Measurements from ENCODE around the gene PSMD2. TPM values are rescaled to one million over a fixed set of nuclear protein-coding genes. Genes with fewer than 3 reads are reported as not detected.

Gene PSMD2
- total RNA-seq, 1 experiment from 2014 or later: 645 TPM

DNA sequence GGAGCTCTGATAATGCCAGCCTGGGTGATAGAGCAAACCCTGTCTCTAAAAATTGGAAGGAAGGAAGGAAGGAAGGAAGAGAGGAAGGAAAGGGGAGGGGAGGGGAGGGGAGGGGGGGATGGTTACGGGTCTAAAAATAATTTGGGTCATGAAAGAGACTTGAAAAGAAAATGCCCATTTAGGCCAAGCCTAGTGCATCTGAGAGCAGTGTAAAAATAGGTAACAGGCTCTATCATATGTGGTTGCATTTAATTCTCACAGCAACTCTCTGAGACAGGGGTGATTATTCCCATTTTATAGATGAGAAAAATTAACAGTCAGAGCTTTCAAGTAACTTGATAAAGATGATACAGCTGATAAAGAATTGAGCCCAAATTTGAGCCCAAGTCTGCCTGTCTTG is 26.8 kb upstream of the PSMD2 start:
- no peaks in the 10 kb centered on the region for H3K36me3 ChIP-seq (ENCODE audit: insufficient read depth, low read length, poor library complexity, severe bottlenecking)
- H3K27ac ChIP-seq (ENCODE audit: low read depth, low read length, poor library complexity, severe bottlenecking): no peak overlapping the region
- intact Hi-C loops (cut with micrococcal nuclease; ENCODE audit: unreplicated experiment): no loop called here
- no peak for DNase-seq (ENCODE audit: low spot score)
- H3K4me1 ChIP-seq (ENCODE audit: insufficient read depth, low read length, poor library complexity, severe bottlenecking): no peaks in the 10 kb centered on the region
- POLR2A ChIA-PET (ENCODE audit: low non-redundant PET): no interaction called here
- H3K27me3 ChIP-seq (replicated peaks; ENCODE audit: insufficient read depth, low read depth, low read length, poor library complexity): peaks cover 24% of the 10 kb centered on the region
- no TSS peak for BruUV-seq (replicated peaks)
- H3K9me3 ChIP-seq (ENCODE audit: low read depth, low read length, poor library complexity, severe bottlenecking): no peaks in the 10 kb centered on the region
- TF ChIP-seq EZH2 (IDR thresholded peaks at IDR 0.05; ENCODE audit: borderline replicate concordance, low read depth, low read length, poor library complexity, severe bottlenecking): no peak
- TF ChIP-seq, protein P1, sequence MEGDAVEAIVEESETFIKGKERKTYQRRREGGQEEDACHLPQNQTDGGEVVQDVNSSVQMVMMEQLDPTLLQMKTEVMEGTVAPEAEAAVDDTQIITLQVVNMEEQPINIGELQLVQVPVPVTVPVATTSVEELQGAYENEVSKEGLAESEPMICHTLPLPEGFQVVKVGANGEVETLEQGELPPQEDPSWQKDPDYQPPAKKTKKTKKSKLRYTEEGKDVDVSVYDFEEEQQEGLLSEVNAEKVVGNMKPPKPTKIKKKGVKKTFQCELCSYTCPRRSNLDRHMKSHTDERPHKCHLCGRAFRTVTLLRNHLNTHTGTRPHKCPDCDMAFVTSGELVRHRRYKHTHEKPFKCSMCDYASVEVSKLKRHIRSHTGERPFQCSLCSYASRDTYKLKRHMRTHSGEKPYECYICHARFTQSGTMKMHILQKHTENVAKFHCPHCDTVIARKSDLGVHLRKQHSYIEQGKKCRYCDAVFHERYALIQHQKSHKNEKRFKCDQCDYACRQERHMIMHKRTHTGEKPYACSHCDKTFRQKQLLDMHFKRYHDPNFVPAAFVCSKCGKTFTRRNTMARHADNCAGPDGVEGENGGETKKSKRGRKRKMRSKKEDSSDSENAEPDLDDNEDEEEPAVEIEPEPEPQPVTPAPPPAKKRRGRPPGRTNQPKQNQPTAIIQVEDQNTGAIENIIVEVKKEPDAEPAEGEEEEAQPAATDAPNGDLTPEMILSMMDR (conservative IDR thresholded peaks at IDR 0.05; ENCODE audit: low read depth, low read length): no peak
- H3K4me3 ChIP-seq (ENCODE audit: low read depth, low read length, poor library complexity, severe bottlenecking): no peak overlapping the region
- CTCF ChIA-PET: interaction anchor here (0.6 kb wide), 1 partner anchor 388 kb away, joined by 8 read pairs; no protein-coding TSS in a partner anchor

DNA sequence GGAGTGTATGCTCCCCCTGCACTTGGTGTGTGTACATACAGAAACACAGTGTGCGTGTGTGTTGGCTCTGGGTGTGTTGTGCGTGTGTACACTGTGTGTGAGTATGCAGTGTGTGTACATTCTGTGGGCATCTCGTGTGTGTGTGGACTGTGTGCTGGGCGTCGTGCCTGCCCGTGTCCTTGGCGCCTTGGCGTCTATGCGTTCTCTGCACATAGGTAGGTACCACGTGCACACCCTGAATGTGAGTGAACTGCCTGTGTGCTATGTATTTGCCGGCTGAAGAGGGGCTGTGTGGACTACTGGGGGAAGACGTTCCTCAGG is 23.7 kb upstream of the PSMD2 start:
- H3K4me3 ChIP-seq (ENCODE audit: low read depth, low read length, poor library complexity, severe bottlenecking): no peak overlapping the region
- H3K27ac ChIP-seq (ENCODE audit: low read depth, low read length, poor library complexity, severe bottlenecking): no peak overlapping the region
- H3K27me3 ChIP-seq (replicated peaks; ENCODE audit: insufficient read depth, low read depth, low read length, poor library complexity): peaks cover 24% of the 10 kb centered on the region
- DNase-seq (ENCODE audit: low spot score): no peak
- ChIA-PET POLR2A (ENCODE audit: low non-redundant PET) (no interaction called here), CTCF (no interaction called here)
- TF ChIP-seq EZH2 (IDR thresholded peaks at IDR 0.05; ENCODE audit: borderline replicate concordance, low read depth, low read length, poor library complexity, severe bottlenecking): no peak
- TF ChIP-seq, protein P1 (conservative IDR thresholded peaks at IDR 0.05; ENCODE audit: low read depth, low read length): no peak
- no peaks in the 10 kb centered on the region for H3K36me3 ChIP-seq (ENCODE audit: insufficient read depth, low read length, poor library complexity, severe bottlenecking)
- H3K4me1 ChIP-seq (ENCODE audit: insufficient read depth, low read length, poor library complexity, severe bottlenecking): no peaks in the 10 kb centered on the region
- BruUV-seq (replicated peaks): no TSS peak
- intact Hi-C loops (cut with micrococcal nuclease; ENCODE audit: unreplicated experiment): no loop called here
- no peaks in the 10 kb centered on the region for H3K9me3 ChIP-seq (ENCODE audit: low read depth, low read length, poor library complexity, severe bottlenecking)

GRCh38 chr3:184275961-184276910 is 22.8 kb upstream of the PSMD2 start, which contains the start of gene ECE2:
ECE2 (plus strand) TSS chr3:184276022; CDS start chr3:184276154, 132 bp downstream.
- POLR2A ChIA-PET (ENCODE audit: low non-redundant PET): no interaction called here

More at GRCh38 chr3:184275961-184276910, 22.8 kb upstream of the PSMD2 start, which contains the start of gene ECE2:
- Histone ChIP-seq H3K27me3 (replicated peaks; ENCODE audit: insufficient read depth, low read depth, low read length, poor library complexity) (peaks cover 24% of the 10 kb centered on the region), H3K9me3 (ENCODE audit: low read depth, low read length, poor library complexity, severe bottlenecking) (no peaks in the 10 kb centered on the region), H3K27ac (ENCODE audit: low read depth, low read length, poor library complexity, severe bottlenecking) (no peak within 1 kb of the TSS), H3K4me3 (ENCODE audit: low read depth, low read length, poor library complexity, severe bottlenecking) (no peak within 1 kb of the TSS), H3K4me1 (ENCODE audit: insufficient read depth, low read length, poor library complexity, severe bottlenecking) (no peaks in the 10 kb centered on the region), H3K36me3 (ENCODE audit: insufficient read depth, low read length, poor library complexity, severe bottlenecking) (no peaks in the 10 kb centered on the region)
- intact Hi-C loops (cut with micrococcal nuclease; ENCODE audit: unreplicated experiment): no loop called here
- BruUV-seq (replicated peaks): no TSS peak
- no peak for DNase-seq (ENCODE audit: low spot score)
- CTCF ChIA-PET: no interaction called here
- TF ChIP-seq, protein P1 (conservative IDR thresholded peaks at IDR 0.05; ENCODE audit: low read depth, low read length): no peak
- TF ChIP-seq EZH2 (IDR thresholded peaks at IDR 0.05; ENCODE audit: borderline replicate concordance, low read depth, low read length, poor library complexity, severe bottlenecking): no peak
